ENCODE data around the gene PLD1.

The PLD1 gene

DNA sequence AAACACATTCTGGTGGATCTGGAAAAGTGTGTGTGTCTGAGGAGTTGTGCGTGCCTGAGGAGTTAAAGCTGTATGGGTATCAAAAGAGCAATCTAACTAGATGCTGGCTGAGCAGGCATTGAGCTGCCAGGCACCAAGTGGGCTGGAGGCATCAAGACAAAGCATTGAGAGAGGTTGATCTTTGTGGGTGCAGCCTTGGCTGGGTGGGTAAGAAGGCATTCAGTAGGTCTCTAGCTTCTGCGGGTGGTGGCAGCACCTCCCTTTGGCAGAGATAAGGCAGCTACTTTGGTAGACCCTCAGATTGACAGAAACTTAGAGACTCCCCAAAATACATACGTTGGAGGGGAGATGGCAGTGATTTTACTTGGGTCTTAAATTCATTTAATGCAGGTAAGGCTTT, 17.1 kb upstream of the PLD1 start:
- no peaks in the 10 kb centered on the region for H3K27me3 ChIP-seq (ENCODE audit: insufficient read depth, poor library complexity, severe bottlenecking)
- no peak overlapping the region for H3K4me3 ChIP-seq (replicated peaks; ENCODE audit: insufficient read depth, low read length)
- no peak for DNase-seq (ENCODE audit: low read depth in 1 of 2, low spot score in 1 of 2)
- TF ChIP-seq, protein P1, sequence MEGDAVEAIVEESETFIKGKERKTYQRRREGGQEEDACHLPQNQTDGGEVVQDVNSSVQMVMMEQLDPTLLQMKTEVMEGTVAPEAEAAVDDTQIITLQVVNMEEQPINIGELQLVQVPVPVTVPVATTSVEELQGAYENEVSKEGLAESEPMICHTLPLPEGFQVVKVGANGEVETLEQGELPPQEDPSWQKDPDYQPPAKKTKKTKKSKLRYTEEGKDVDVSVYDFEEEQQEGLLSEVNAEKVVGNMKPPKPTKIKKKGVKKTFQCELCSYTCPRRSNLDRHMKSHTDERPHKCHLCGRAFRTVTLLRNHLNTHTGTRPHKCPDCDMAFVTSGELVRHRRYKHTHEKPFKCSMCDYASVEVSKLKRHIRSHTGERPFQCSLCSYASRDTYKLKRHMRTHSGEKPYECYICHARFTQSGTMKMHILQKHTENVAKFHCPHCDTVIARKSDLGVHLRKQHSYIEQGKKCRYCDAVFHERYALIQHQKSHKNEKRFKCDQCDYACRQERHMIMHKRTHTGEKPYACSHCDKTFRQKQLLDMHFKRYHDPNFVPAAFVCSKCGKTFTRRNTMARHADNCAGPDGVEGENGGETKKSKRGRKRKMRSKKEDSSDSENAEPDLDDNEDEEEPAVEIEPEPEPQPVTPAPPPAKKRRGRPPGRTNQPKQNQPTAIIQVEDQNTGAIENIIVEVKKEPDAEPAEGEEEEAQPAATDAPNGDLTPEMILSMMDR (IDR thresholded peaks at IDR 0.05; ENCODE audit: insufficient read depth, low read length): no peak
- no peak for TF ChIP-seq GABPA (IDR thresholded peaks at IDR 0.05; ENCODE audit: low read depth)
- TF ChIP-seq POLR2AphosphoS5 (IDR thresholded peaks at IDR 0.05; ENCODE audit: low read depth): no peak
- no peak for TF ChIP-seq SPI1 (IDR thresholded peaks at IDR 0.05; ENCODE audit: borderline replicate concordance, low read depth)
- TF ChIP-seq, protein P2, sequence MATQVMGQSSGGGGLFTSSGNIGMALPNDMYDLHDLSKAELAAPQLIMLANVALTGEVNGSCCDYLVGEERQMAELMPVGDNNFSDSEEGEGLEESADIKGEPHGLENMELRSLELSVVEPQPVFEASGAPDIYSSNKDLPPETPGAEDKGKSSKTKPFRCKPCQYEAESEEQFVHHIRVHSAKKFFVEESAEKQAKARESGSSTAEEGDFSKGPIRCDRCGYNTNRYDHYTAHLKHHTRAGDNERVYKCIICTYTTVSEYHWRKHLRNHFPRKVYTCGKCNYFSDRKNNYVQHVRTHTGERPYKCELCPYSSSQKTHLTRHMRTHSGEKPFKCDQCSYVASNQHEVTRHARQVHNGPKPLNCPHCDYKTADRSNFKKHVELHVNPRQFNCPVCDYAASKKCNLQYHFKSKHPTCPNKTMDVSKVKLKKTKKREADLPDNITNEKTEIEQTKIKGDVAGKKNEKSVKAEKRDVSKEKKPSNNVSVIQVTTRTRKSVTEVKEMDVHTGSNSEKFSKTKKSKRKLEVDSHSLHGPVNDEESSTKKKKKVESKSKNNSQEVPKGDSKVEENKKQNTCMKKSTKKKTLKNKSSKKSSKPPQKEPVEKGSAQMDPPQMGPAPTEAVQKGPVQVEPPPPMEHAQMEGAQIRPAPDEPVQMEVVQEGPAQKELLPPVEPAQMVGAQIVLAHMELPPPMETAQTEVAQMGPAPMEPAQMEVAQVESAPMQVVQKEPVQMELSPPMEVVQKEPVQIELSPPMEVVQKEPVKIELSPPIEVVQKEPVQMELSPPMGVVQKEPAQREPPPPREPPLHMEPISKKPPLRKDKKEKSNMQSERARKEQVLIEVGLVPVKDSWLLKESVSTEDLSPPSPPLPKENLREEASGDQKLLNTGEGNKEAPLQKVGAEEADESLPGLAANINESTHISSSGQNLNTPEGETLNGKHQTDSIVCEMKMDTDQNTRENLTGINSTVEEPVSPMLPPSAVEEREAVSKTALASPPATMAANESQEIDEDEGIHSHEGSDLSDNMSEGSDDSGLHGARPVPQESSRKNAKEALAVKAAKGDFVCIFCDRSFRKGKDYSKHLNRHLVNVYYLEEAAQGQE (IDR thresholded peaks at IDR 0.05; ENCODE audit: insufficient replicate concordance, low read depth): no peak
- H3K27ac ChIP-seq (replicated peaks): no peak overlapping the region

DNA sequence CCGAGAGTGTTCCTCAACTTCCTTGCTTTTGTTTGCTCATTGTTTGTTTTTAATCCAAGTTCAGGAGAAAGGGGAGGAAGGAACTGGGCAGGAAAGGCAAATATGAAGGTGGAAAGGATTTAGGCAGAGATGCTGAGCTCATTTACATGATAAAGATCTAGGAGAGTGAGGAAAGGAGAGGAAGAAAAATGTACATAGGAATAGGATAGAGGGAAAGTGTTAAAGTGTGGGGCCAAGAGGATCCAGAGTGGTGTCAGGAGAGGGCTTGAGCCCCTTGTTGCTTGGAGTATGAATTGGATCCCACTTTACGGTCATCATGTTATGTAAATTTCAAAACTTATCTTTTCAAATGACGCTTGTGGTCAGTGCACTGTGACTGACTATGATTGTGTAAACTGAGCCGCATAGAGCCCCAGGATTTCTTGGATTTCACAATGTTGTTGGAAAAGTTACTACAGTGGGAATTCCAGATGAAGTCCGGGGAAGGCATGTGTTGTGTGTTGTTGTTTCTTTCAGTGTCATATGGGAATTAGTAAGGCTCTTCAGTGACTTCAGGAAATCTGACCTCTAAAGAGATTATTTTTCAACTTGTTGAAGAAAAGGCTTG, 15.0 kb upstream of the PLD1 start:
- Histone ChIP-seq H3K27me3 (ENCODE audit: insufficient read depth, poor library complexity, severe bottlenecking) (no peaks in the 10 kb centered on the region), H3K27ac (replicated peaks) (no peak overlapping the region), H3K4me3 (replicated peaks; ENCODE audit: insufficient read depth, low read length) (no peak overlapping the region)
- DNase-seq (ENCODE audit: low read depth in 1 of 2, low spot score in 1 of 2): no peak
- TF ChIP-seq, protein P1 (IDR thresholded peaks at IDR 0.05; ENCODE audit: insufficient read depth, low read length): no peak
- no peak for TF ChIP-seq GABPA (IDR thresholded peaks at IDR 0.05; ENCODE audit: low read depth)
- TF ChIP-seq SPI1 (IDR thresholded peaks at IDR 0.05; ENCODE audit: borderline replicate concordance, low read depth): no peak
- TF ChIP-seq, protein P2 (IDR thresholded peaks at IDR 0.05; ENCODE audit: insufficient replicate concordance, low read depth): no peak
- no peak for TF ChIP-seq POLR2AphosphoS5 (IDR thresholded peaks at IDR 0.05; ENCODE audit: low read depth)

DNA sequence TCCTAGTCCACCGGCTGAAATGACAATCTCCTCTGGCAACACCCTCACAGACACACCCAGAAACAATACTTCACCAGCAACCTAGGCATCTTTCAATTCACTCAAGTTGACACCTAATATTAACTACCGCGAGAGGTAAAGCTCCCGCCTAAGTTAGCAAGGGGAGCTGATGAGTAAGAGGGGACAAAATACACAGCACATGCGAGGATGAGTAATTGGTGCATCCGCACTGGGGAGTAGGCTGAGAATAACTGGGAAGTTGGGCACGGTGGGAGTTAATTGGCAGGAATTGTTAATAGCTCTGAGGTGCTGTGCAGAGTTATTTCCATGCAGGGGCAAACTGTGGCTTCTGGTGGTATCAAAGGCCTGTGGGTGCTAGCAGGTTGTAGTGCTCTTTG, 14.5 kb upstream of the PLD1 start:
- DNase-seq (ENCODE audit: low read depth in 1 of 2, low spot score in 1 of 2): no peak
- no peak for TF ChIP-seq SPI1 (IDR thresholded peaks at IDR 0.05; ENCODE audit: borderline replicate concordance, low read depth)
- TF ChIP-seq, protein P1 (IDR thresholded peaks at IDR 0.05; ENCODE audit: insufficient read depth, low read length): no peak
- no peak for TF ChIP-seq GABPA (IDR thresholded peaks at IDR 0.05; ENCODE audit: low read depth)
- no peak for TF ChIP-seq POLR2AphosphoS5 (IDR thresholded peaks at IDR 0.05; ENCODE audit: low read depth)
- TF ChIP-seq, protein P2 (IDR thresholded peaks at IDR 0.05; ENCODE audit: insufficient replicate concordance, low read depth): no peak
- Histone ChIP-seq H3K27ac (replicated peaks) (no peak overlapping the region), H3K4me3 (replicated peaks; ENCODE audit: insufficient read depth, low read length) (no peak overlapping the region), H3K27me3 (ENCODE audit: insufficient read depth, poor library complexity, severe bottlenecking) (no peaks in the 10 kb centered on the region)

Measured in HL-60 (cell line).